ENCODE results near the gene NBEA. TPM values are rescaled to one million over a fixed set of nuclear protein-coding genes. Genes with fewer than 3 reads are reported as not detected.

Gene NBEA
- total RNA-seq, 3 donors from 2014 or later (not counting 1 experiment from before 2014, with no cell fraction given) = 0.27 to 0.66 (median 0.33) TPM

DNA sequence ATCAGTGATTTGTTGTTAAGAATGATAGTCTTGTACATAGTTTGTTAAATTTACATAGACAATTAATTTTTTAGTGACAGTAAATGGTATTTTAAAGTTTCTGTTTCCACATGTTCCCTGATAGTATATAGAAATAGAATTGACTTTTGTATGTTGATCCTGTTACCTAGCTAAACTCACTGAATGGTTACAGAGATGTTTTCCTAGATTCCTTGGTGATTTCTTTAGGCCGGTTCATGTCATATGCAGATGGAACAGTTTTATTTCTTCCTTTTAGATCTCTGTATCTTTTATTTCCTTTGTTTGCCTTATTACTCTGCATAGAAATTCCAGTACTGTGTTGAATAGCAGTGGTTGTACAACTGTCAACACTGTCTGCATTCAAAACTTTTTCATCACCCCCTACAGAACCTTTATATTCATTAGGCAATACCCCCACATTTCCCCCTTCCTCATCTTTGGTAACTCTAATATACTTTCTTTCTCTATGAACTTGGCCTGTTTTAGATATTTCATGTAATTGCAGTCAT lies 86.3 kb downstream of the NBEA start:
- intact Hi-C loops (cut with micrococcal nuclease) = no loop called here
- H3K4me1 ChIP-seq (ENCODE audit: control insufficient read depth, insufficient read depth, low read length) = no peaks in the 10 kb centered on the region
- ATAC-seq = no peak
- no peaks in the 10 kb centered on the region for H3K27me3 ChIP-seq (ENCODE audit: control insufficient read depth, insufficient read depth, low read length)
- H3K4me3 ChIP-seq (ENCODE audit: low read length) = no peak overlapping the region
- no peak overlapping the region for H3K4me3 Mint-ChIP-seq
- no peak for DNase-seq
- WGBS (ENCODE audit: insufficient coverage) = 83% methylated on average over 1 of the region's 1 CpG
- H3K9me3 Mint-ChIP-seq = peaks cover 21 to 27% of the 10 kb centered on the region in 2 donors
- no peaks in the 10 kb centered on the region for H3K4me1 Mint-ChIP-seq
- no peak overlapping the region for H3K27ac ChIP-seq (ENCODE audit: low read length)
- H3K36me3 ChIP-seq (ENCODE audit: control insufficient read depth, insufficient read depth, low read length) = no peaks in the 10 kb centered on the region
- no peaks in the 10 kb centered on the region for H3K36me3 Mint-ChIP-seq
- H3K27me3 Mint-ChIP-seq (ENCODE audit: low read depth in 2 of 2) = no peaks in the 10 kb centered on the region
- H3K9me3 ChIP-seq (ENCODE audit: control insufficient read depth, insufficient read depth, low read length) = no peaks in the 10 kb centered on the region
- TF ChIP-seq, protein P1, sequence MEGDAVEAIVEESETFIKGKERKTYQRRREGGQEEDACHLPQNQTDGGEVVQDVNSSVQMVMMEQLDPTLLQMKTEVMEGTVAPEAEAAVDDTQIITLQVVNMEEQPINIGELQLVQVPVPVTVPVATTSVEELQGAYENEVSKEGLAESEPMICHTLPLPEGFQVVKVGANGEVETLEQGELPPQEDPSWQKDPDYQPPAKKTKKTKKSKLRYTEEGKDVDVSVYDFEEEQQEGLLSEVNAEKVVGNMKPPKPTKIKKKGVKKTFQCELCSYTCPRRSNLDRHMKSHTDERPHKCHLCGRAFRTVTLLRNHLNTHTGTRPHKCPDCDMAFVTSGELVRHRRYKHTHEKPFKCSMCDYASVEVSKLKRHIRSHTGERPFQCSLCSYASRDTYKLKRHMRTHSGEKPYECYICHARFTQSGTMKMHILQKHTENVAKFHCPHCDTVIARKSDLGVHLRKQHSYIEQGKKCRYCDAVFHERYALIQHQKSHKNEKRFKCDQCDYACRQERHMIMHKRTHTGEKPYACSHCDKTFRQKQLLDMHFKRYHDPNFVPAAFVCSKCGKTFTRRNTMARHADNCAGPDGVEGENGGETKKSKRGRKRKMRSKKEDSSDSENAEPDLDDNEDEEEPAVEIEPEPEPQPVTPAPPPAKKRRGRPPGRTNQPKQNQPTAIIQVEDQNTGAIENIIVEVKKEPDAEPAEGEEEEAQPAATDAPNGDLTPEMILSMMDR (IDR thresholded peaks at IDR 0.05) = no peak
- no peak overlapping the region for H3K27ac Mint-ChIP-seq

DNA sequence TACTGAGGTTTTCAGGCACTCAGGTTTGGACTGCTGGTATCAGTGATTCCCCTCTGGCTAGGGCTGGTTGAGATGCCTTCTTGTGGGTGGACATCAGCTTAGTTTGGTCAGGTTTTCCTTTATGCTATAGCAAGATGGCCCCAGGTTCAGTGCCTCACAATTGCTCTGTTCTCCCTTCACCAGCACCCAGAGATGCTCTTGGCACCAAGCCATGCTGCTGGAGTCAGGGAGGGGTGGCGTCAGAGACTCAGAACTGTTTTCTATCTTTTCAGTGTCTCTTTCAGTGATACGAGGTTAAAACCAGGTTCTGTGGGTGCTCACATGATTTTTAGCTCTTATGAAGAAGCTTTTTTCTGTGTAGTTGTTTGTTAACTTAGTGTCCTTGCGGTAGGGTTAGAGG lies 96.9 kb downstream of the NBEA start:
- Mint-ChIP-seq H3K4me3 (no peak overlapping the region), H3K27me3 (ENCODE audit: low read depth in 2 of 2) (no peaks in the 10 kb centered on the region), H3K27ac (no peak overlapping the region), H3K4me1 (no peaks in the 10 kb centered on the region), H3K9me3 (peaks cover 15 to 22% of the 10 kb centered on the region in 2 donors), H3K36me3 (no peaks in the 10 kb centered on the region)
- intact Hi-C loops (cut with micrococcal nuclease) = no loop called here
- H3K4me3 ChIP-seq (ENCODE audit: low read length) = no peak overlapping the region
- no peaks in the 10 kb centered on the region for H3K27me3 ChIP-seq (ENCODE audit: control insufficient read depth, insufficient read depth, low read length)
- no peaks in the 10 kb centered on the region for H3K36me3 ChIP-seq (ENCODE audit: control insufficient read depth, insufficient read depth, low read length)
- no peaks in the 10 kb centered on the region for H3K9me3 ChIP-seq (ENCODE audit: control insufficient read depth, insufficient read depth, low read length)
- TF ChIP-seq, protein P1 (IDR thresholded peaks at IDR 0.05) = no peak
- no peak overlapping the region for H3K27ac ChIP-seq (ENCODE audit: low read length)
- H3K4me1 ChIP-seq (ENCODE audit: control insufficient read depth, insufficient read depth, low read length) = no peaks in the 10 kb centered on the region
- DNase-seq (no peak), ATAC-seq (no peak)
- WGBS (ENCODE audit: insufficient coverage) = 63% methylated on average over 2 of the region's 3 CpGs

DNA sequence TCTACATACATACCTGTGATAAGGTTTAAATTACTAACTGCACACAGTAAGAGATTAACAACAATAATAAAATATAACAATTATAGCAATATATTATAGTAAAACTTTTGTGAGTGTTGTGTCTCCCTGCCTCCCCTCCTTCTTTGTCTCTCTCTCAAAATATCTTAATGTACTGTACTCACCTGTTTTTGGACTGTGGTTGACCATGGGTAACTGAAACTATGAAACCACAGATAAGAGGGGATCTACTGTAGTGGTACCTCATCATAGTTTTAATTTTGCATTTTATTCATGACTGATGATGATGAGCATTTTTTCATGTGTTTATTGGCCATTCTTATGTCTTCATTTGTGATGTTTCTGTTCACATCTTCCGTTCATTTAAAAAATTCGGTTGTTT lies 104.5 kb downstream of the NBEA start:
- Mint-ChIP-seq H3K27me3 (ENCODE audit: low read depth in 2 of 2) (no peaks in the 10 kb centered on the region), H3K36me3 (no peaks in the 10 kb centered on the region), H3K4me3 (no peak overlapping the region), H3K9me3 (peaks cover 7% of the 10 kb centered on the region in 2 donors), H3K4me1 (no peaks in the 10 kb centered on the region), H3K27ac (no peak overlapping the region)
- DNase-seq = no peak
- Histone ChIP-seq H3K27ac (ENCODE audit: low read length) (no peak overlapping the region), H3K4me1 (ENCODE audit: control insufficient read depth, insufficient read depth, low read length) (no peaks in the 10 kb centered on the region), H3K27me3 (ENCODE audit: control insufficient read depth, insufficient read depth, low read length) (no peaks in the 10 kb centered on the region), H3K4me3 (ENCODE audit: low read length) (no peak overlapping the region), H3K9me3 (ENCODE audit: control insufficient read depth, insufficient read depth, low read length) (no peaks in the 10 kb centered on the region), H3K36me3 (ENCODE audit: control insufficient read depth, insufficient read depth, low read length) (no peaks in the 10 kb centered on the region)
- no peak for ATAC-seq
- intact Hi-C loops (cut with micrococcal nuclease) = no loop called here
- TF ChIP-seq, protein P1 (IDR thresholded peaks at IDR 0.05) = no peak
- no CpG with 5 or more reads among the region's 2 CpGs for WGBS (ENCODE audit: insufficient coverage)

DNA sequence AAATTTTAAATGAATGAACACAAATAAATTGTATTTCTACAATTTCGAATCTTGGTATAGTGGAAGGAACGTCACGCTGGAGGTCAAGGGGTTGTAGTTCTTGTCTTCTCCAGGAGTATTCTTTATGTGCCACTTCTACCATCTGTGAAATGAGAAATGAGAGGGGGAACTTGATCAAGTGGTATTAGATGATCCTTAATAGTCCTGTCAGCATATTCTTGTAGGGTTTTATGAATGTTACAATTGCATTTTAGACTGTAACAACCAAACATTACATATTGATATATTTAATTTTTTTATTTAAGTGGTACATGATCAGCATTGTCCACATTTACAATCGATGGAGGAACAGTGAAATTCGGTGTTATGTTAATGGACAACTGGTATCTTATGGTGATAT lies 113.6 kb downstream of the NBEA start:
- Mint-ChIP-seq H3K4me1 (no peaks in the 10 kb centered on the region), H3K9me3 (peaks cover 4 to 7% of the 10 kb centered on the region in 2 donors), H3K27ac (no peak overlapping the region), H3K4me3 (no peak overlapping the region), H3K36me3 (no peaks in the 10 kb centered on the region), H3K27me3 (ENCODE audit: low read depth in 2 of 2) (no peaks in the 10 kb centered on the region)
- no peaks in the 10 kb centered on the region for H3K4me1 ChIP-seq (ENCODE audit: control insufficient read depth, insufficient read depth, low read length)
- TF ChIP-seq, protein P1 (IDR thresholded peaks at IDR 0.05) = no peak
- ATAC-seq = no peak
- no peaks in the 10 kb centered on the region for H3K27me3 ChIP-seq (ENCODE audit: control insufficient read depth, insufficient read depth, low read length)
- H3K27ac ChIP-seq (ENCODE audit: low read length) = no peak overlapping the region
- H3K4me3 ChIP-seq (ENCODE audit: low read length) = no peak overlapping the region
- 100% methylated on average over 4 of the region's 5 CpGs for WGBS (ENCODE audit: insufficient coverage)
- intact Hi-C loops (cut with micrococcal nuclease) = no loop called here
- no peaks in the 10 kb centered on the region for H3K36me3 ChIP-seq (ENCODE audit: control insufficient read depth, insufficient read depth, low read length)
- H3K9me3 ChIP-seq (ENCODE audit: control insufficient read depth, insufficient read depth, low read length) = no peaks in the 10 kb centered on the region
- DNase-seq = no peak

Data from natural killer cell (primary cell).